HG02840 (cell line): ENCODE results near the gene CREBL2.
"Not testable (repeated sequence)": the region's sequence is repeated elsewhere in the genome, so short reads cannot be mapped to it uniquely, and the experiment has no call there.

Experiments
- ATAC-seq: cut with Tn5 transposase; IDR thresholded peaks from one replicate; pipeline ENCODE4 v1.9.1; 2021; ENCODE audit warnings: mild to moderate bottlenecking, moderate library complexity, moderate number of reproducible peaks; ENCODE audit not compliant: unreplicated experiment, low FRiP score

CREBL2 gene

GRCh38 chr12:12595929-12596328 lies 15.7 kb upstream of the CREBL2 start:
- not testable (repeated sequence) for ATAC-seq

GRCh38 chr12:12596598-12596997 lies 15.1 kb upstream of the CREBL2 start:
- ATAC-seq = not testable (repeated sequence)

- no peak for ATAC-seq
Observed at GRCh38 chr12:12598864-12599263, 12.8 kb upstream of the CREBL2 start.

GRCh38 chr12:12599750-12600643 lies 11.7 kb upstream of the CREBL2 start:
- ATAC-seq = no peak

- no peak for ATAC-seq
Observed at GRCh38 chr12:12600659-12601058, 11.0 kb upstream of the CREBL2 start.

- ATAC-seq = no peak
Observed at GRCh38 chr12:12604740-12605139, 6.9 kb upstream of the CREBL2 start.

- no peak for ATAC-seq
Observed at GRCh38 chr12:12606781-12607589, 4.7 kb upstream of the CREBL2 start.

GRCh38 chr12:12608557-12608957 lies 3.1 kb upstream of the CREBL2 start:
- ATAC-seq = no peak

- ATAC-seq = no peak
Observed at GRCh38 chr12:12609692-12610091, 2.0 kb upstream of the CREBL2 start.

- no peak for ATAC-seq
Observed at GRCh38 chr12:12610711-12611110, 965 bp upstream of the CREBL2 start.

GRCh38 chr12:12612358-12612757 lies 682 bp downstream of the CREBL2 start:
- no peak for ATAC-seq

GRCh38 chr12:12613344-12613743 lies 1.7 kb downstream of the CREBL2 start:
- no peak for ATAC-seq

GRCh38 chr12:12614342-12614741 lies 2.7 kb downstream of the CREBL2 start:
- no peak for ATAC-seq

- ATAC-seq = no peak
Observed at GRCh38 chr12:12616512-12617310, 5.0 kb downstream of the CREBL2 start.

GRCh38 chr12:12618064-12618463 lies 6.4 kb downstream of the CREBL2 start:
- not testable (repeated sequence) for ATAC-seq

- no peak for ATAC-seq
Observed at GRCh38 chr12:12620730-12621315, 9.1 kb downstream of the CREBL2 start.

GRCh38 chr12:12622418-12622817 lies 10.7 kb downstream of the CREBL2 start:
- ATAC-seq = no peak

- ATAC-seq = no peak
Observed at GRCh38 chr12:12624498-12624992, 12.9 kb downstream of the CREBL2 start.

- ATAC-seq = no peak
Observed at GRCh38 chr12:12626471-12626870, 14.8 kb downstream of the CREBL2 start.

- no peak for ATAC-seq
Observed at GRCh38 chr12:12627308-12627827, 15.7 kb downstream of the CREBL2 start.
